ENCODE measurements around the gene STARD9.
A peak's percentile ranks its signal among the peaks of the same experiment; 100 is the strongest.

The STARD9 gene

DNA sequence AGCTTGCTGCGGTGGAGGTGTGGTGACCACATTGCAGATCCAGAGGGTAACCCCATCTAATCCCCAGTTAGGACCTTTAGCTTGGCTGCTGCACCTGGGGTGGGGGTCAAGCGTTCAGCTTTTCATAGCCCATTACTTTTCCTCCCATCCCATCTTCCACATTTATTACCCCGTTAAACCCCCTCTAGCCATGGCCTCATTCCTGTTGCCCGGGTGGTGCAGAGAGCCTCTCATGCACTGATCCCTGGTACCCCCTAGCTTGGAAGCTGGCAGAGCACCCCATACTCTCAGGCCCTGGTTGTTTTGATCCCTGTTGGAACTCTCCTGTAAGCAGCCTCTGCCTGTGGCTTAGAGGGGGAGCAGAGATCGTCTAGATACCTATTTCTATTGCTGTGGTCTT lies 140.7 kb downstream of the STARD9 start:
- Histone ChIP-seq H3K4ac (ENCODE audit: low read depth in 1 of 2, low read length in 2 of 2) (no peak overlapping the region), H2BK12ac (ENCODE audit: low read length in 2 of 2) (no peak overlapping the region), H2BK120ac (ENCODE audit: low read depth, low read length) (no peak overlapping the region), H3K9me3 (ENCODE audit: control insufficient read depth, low read length) (no peaks in the 10 kb centered on the region), H4K8ac (ENCODE audit: low read length) (no peak overlapping the region), H2BK5ac (ENCODE audit: low read depth, low read length, poor library complexity, severe bottlenecking) (no peak overlapping the region), H2AFZ (ENCODE audit: low read depth, low read length) (no peak overlapping the region), H3K14ac (ENCODE audit: low read length in 2 of 2) (no peak overlapping the region), H3K4me1 (ENCODE audit: control insufficient read depth, insufficient read depth, low read depth, low read length) (peaks cover 5% of the 10 kb centered on the region), H3K9ac (ENCODE audit: low read length) (no peak overlapping the region), H3K4me3 (ENCODE audit: insufficient read depth in 1 of 2, low read depth in 1 of 2, low read length in 2 of 2) (no peak overlapping the region), H2BK15ac (ENCODE audit: low read depth, poor library complexity, severe bottlenecking) (no peak overlapping the region), H3K27ac (ENCODE audit: low read length, poor library complexity, severe bottlenecking) (no peak overlapping the region), H3K27me3 (ENCODE audit: control insufficient read depth in 1 of 2, insufficient read depth in 1 of 2, low read length in 2 of 2) (no peaks in the 10 kb centered on the region), H3K18ac (ENCODE audit: low read depth in 1 of 2, low read length in 2 of 2) (no peak overlapping the region), H2AK5ac (ENCODE audit: low read length, severe bottlenecking) (no peak overlapping the region), H3K23ac (ENCODE audit: low read length in 2 of 2) (no peak overlapping the region), H4K91ac (ENCODE audit: low read length) (no peak overlapping the region), H3K36me3 (ENCODE audit: control insufficient read depth in 1 of 2, insufficient read depth in 2 of 2, low read depth in 1 of 2, low read length in 2 of 2) (peaks cover 36 to 37% of the 10 kb centered on the region in 2 experiments), H3K4me2 (ENCODE audit: low read length, poor library complexity, severe bottlenecking) (no peak overlapping the region), H3K79me1 (replicated peaks; ENCODE audit: low read length, poor library complexity, severe bottlenecking) (peaks cover 28% of the 10 kb centered on the region)
- DNase-seq: no peak
- 94% methylated on average over 5 of the region's 5 CpGs for WGBS

GRCh38 chr15:42716626-42717025 lies 141.2 kb downstream of the STARD9 start:
- Histone ChIP-seq H3K14ac (ENCODE audit: low read length in 2 of 2) (no peak overlapping the region), H3K9me3 (ENCODE audit: control insufficient read depth, low read length) (no peaks in the 10 kb centered on the region), H3K4me1 (ENCODE audit: control insufficient read depth, insufficient read depth, low read depth, low read length) (peaks cover 5% of the 10 kb centered on the region), H2BK15ac (ENCODE audit: low read depth, poor library complexity, severe bottlenecking) (no peak overlapping the region), H3K36me3 (ENCODE audit: control insufficient read depth in 1 of 2, insufficient read depth in 2 of 2, low read depth in 1 of 2, low read length in 2 of 2) (peaks cover 37 to 39% of the 10 kb centered on the region in 2 experiments), H3K4me3 (ENCODE audit: insufficient read depth in 1 of 2, low read depth in 1 of 2, low read length in 2 of 2) (no peak overlapping the region), H3K18ac (ENCODE audit: low read depth in 1 of 2, low read length in 2 of 2) (no peak overlapping the region), H2AK5ac (ENCODE audit: low read length, severe bottlenecking) (no peak overlapping the region), H3K4ac (ENCODE audit: low read depth in 1 of 2, low read length in 2 of 2) (no peak overlapping the region), H3K23ac (ENCODE audit: low read length in 2 of 2) (no peak overlapping the region), H4K8ac (ENCODE audit: low read length) (peak overlapping the region; percentile 7), H4K91ac (ENCODE audit: low read length) (no peak overlapping the region), H2BK5ac (ENCODE audit: low read depth, low read length, poor library complexity, severe bottlenecking) (no peak overlapping the region), H2BK12ac (ENCODE audit: low read length in 2 of 2) (no peak overlapping the region), H3K79me1 (replicated peaks; ENCODE audit: low read length, poor library complexity, severe bottlenecking) (peaks cover 28% of the 10 kb centered on the region), H3K27ac (ENCODE audit: low read length, poor library complexity, severe bottlenecking) (no peak overlapping the region), H2AFZ (ENCODE audit: low read depth, low read length) (no peak overlapping the region), H2BK120ac (ENCODE audit: low read depth, low read length) (no peak overlapping the region), H3K9ac (ENCODE audit: low read length) (no peak overlapping the region), H3K4me2 (ENCODE audit: low read length, poor library complexity, severe bottlenecking) (no peak overlapping the region), H3K27me3 (ENCODE audit: control insufficient read depth in 1 of 2, insufficient read depth in 1 of 2, low read length in 2 of 2) (no peaks in the 10 kb centered on the region)
- DNase-seq: no peak
- 98% methylated on average over 2 of the region's 2 CpGs for WGBS

GRCh38 chr15:42719043-42719442 lies 143.6 kb downstream of the STARD9 start:
- peaks cover 5% of the 10 kb centered on the region for H3K4me1 ChIP-seq (ENCODE audit: control insufficient read depth, insufficient read depth, low read depth, low read length)
- H2BK12ac ChIP-seq (ENCODE audit: low read length in 2 of 2): no peak overlapping the region
- no peak overlapping the region for H3K4me3 ChIP-seq (ENCODE audit: insufficient read depth in 1 of 2, low read depth in 1 of 2, low read length in 2 of 2)
- H3K18ac ChIP-seq (ENCODE audit: low read depth in 1 of 2, low read length in 2 of 2): no peak overlapping the region
- H3K14ac ChIP-seq (ENCODE audit: low read length in 2 of 2): no peak overlapping the region
- H2BK5ac ChIP-seq (ENCODE audit: low read depth, low read length, poor library complexity, severe bottlenecking): no peak overlapping the region
- no peak overlapping the region for H3K27ac ChIP-seq (ENCODE audit: low read length, poor library complexity, severe bottlenecking)
- H3K36me3 ChIP-seq (ENCODE audit: control insufficient read depth in 1 of 2, insufficient read depth in 2 of 2, low read depth in 1 of 2, low read length in 2 of 2): peaks cover 50 to 55% of the 10 kb centered on the region in 2 experiments
- H3K23ac ChIP-seq (ENCODE audit: low read length in 2 of 2): no peak overlapping the region
- no peak overlapping the region for H3K9ac ChIP-seq (ENCODE audit: low read length)
- no peak overlapping the region for H4K8ac ChIP-seq (ENCODE audit: low read length)
- no peak for DNase-seq
- 82% methylated on average over 6 of the region's 6 CpGs for WGBS
- H3K79me1 ChIP-seq (replicated peaks; ENCODE audit: low read length, poor library complexity, severe bottlenecking): peaks cover 28% of the 10 kb centered on the region
- no peak overlapping the region for H2BK15ac ChIP-seq (ENCODE audit: low read depth, poor library complexity, severe bottlenecking)
- no peaks in the 10 kb centered on the region for H3K9me3 ChIP-seq (ENCODE audit: control insufficient read depth, low read length)
- no peak overlapping the region for H3K4ac ChIP-seq (ENCODE audit: low read depth in 1 of 2, low read length in 2 of 2)
- no peak overlapping the region for H3K4me2 ChIP-seq (ENCODE audit: low read length, poor library complexity, severe bottlenecking)
- H2AFZ ChIP-seq (ENCODE audit: low read depth, low read length): no peak overlapping the region
- no peak overlapping the region for H2AK5ac ChIP-seq (ENCODE audit: low read length, severe bottlenecking)
- no peaks in the 10 kb centered on the region for H3K27me3 ChIP-seq (ENCODE audit: control insufficient read depth in 1 of 2, insufficient read depth in 1 of 2, low read length in 2 of 2)
- no peak overlapping the region for H4K91ac ChIP-seq (ENCODE audit: low read length)
- no peak overlapping the region for H2BK120ac ChIP-seq (ENCODE audit: low read depth, low read length)

DNA sequence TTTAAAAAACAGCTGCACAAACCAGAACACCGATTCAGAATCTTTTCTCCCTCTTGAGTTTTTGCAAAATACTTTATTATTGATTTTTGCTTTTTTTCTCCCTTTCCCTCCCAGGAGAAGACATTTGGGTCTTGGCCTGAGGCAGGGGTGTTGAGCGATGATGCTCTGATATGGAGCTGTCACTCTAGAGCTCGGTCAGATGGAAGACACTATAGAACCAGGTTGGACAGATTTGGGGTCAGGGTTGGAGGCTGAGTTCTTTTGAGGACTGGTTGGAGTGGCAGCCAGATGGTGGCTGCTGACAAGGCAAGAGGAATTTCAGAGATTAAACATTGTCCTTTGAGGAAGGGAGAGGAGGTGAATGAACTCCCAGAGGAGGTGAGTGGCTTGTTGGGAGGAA lies 144.7 kb downstream of the STARD9 start:
- Histone ChIP-seq H2AFZ (ENCODE audit: low read depth, low read length) (no peak overlapping the region), H3K23ac (ENCODE audit: low read length in 2 of 2) (peak overlapping the region in 1 of 2 experiments; percentile 18), H3K4me1 (ENCODE audit: control insufficient read depth, insufficient read depth, low read depth, low read length) (peaks cover 5% of the 10 kb centered on the region), H2BK5ac (ENCODE audit: low read depth, low read length, poor library complexity, severe bottlenecking) (no peak overlapping the region), H3K4me2 (ENCODE audit: low read length, poor library complexity, severe bottlenecking) (no peak overlapping the region), H3K4ac (ENCODE audit: low read depth in 1 of 2, low read length in 2 of 2) (no peak overlapping the region), H4K91ac (ENCODE audit: low read length) (no peak overlapping the region), H2BK12ac (ENCODE audit: low read length in 2 of 2) (no peak overlapping the region), H3K27me3 (ENCODE audit: control insufficient read depth in 1 of 2, insufficient read depth in 1 of 2, low read length in 2 of 2) (no peaks in the 10 kb centered on the region), H3K9ac (ENCODE audit: low read length) (no peak overlapping the region), H3K36me3 (ENCODE audit: control insufficient read depth in 1 of 2, insufficient read depth in 2 of 2, low read depth in 1 of 2, low read length in 2 of 2) (peaks cover 59 to 65% of the 10 kb centered on the region in 2 experiments), H2BK15ac (ENCODE audit: low read depth, poor library complexity, severe bottlenecking) (no peak overlapping the region), H4K8ac (ENCODE audit: low read length) (no peak overlapping the region), H3K4me3 (ENCODE audit: insufficient read depth in 1 of 2, low read depth in 1 of 2, low read length in 2 of 2) (no peak overlapping the region), H3K18ac (ENCODE audit: low read depth in 1 of 2, low read length in 2 of 2) (no peak overlapping the region), H3K79me1 (replicated peaks; ENCODE audit: low read length, poor library complexity, severe bottlenecking) (peaks cover 30% of the 10 kb centered on the region), H2BK120ac (ENCODE audit: low read depth, low read length) (no peak overlapping the region), H3K9me3 (ENCODE audit: control insufficient read depth, low read length) (no peaks in the 10 kb centered on the region), H3K14ac (ENCODE audit: low read length in 2 of 2) (no peak overlapping the region), H2AK5ac (ENCODE audit: low read length, severe bottlenecking) (no peak overlapping the region), H3K27ac (ENCODE audit: low read length, poor library complexity, severe bottlenecking) (no peak overlapping the region)
- WGBS: 98% methylated on average over 3 of the region's 3 CpGs
- DNase-seq: no peak
